Stimulated activated CD8-positive, alpha-beta memory T cell treated with anti-CD3 and anti-CD28 coated beads, Interleukin-2, amount 100 ng/mL, for 48 hours (primary cell): ENCODE measurements around the gene TPCN1.

Experiments used
- DNase-seq, 2 donors: peaks; one replicate each; pipeline ENCODE4 v3.0.0-alpha.2; 2020; ENCODE audit warnings: low read depth in 2 of 2

TPCN1 gene

GRCh38 chr12:113241191-113242025 lies 20.1 kb downstream of the TPCN1 start:
- no peak for DNase-seq

DNA sequence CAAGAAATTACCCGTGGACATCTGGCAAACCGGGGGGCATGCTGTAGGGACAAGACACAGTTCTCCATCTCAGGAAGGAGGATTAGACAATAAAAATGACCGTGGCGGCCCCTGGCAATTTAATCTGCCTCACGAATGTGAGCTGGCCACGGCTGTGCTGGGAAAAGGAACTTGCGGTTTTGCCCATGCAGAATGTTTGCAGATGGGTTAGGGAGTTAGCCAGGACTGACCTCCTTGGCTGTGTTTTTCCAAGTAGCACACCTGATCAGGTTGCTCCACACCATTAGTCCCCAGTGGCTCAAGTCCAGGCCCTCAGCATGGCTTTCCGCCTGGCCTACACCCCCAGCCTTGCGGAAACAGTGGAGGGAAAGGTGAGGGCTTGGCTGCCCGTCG lies 20.8 kb downstream of the TPCN1 start:
- DNase-seq, result no peak

GRCh38 chr12:113242560-113242959 lies 21.3 kb downstream of the TPCN1 start:
- no peak for DNase-seq

DNA sequence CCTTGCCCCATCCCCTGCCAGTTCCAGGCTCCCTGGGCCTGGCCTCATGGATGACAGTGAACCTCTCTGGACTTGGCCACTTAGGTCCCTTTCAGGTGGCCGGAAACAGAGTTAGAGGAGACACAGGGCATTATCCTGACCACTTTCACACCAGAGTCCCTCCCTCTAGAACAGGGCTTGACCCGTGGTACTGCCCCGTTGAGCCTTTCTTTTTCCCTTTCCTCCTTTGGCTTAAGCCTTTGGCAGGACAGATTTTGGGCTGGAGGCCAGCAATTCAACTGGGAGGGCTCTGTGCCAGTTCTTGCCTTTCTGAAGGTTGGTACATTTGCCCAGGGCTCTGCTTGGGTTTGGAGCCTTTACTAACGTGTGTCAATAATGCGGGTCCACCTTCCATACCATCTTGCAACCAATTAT lies 22.8 kb downstream of the TPCN1 start:
- DNase-seq, result no peak

DNA sequence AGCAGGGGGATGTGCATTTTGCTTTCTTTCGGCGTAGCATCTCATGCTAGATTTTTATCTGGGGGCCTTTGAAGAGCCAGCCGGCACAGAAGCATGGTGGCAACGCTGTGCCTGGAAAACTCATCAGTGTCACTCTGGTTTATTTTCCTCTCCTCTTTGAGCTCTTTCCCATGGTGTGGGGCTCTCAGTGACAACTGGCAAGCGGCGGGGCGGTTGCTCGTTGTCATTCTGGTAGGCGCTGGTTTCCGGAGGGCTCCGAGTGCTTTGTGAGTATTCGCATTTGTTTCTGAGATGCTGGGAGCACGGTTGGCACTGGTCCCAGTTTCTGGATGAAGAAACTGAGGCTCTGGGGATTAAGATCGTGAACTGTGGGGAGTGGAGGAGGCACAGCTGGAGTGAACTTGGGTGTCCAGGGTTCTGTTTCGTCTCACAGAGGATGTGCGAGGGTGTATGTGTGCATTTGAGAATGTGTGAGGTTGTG lies 23.3 kb downstream of the TPCN1 start:
- no peak for DNase-seq

GRCh38 chr12:113245695-113246477 lies 24.6 kb downstream of the TPCN1 start:
- no peak for DNase-seq

GRCh38 chr12:113246478-113247122 lies 25.3 kb downstream of the TPCN1 start:
- no peak for DNase-seq

GRCh38 chr12:113247123-113248050 lies 26.1 kb downstream of the TPCN1 start:
- no peak for DNase-seq

DNA sequence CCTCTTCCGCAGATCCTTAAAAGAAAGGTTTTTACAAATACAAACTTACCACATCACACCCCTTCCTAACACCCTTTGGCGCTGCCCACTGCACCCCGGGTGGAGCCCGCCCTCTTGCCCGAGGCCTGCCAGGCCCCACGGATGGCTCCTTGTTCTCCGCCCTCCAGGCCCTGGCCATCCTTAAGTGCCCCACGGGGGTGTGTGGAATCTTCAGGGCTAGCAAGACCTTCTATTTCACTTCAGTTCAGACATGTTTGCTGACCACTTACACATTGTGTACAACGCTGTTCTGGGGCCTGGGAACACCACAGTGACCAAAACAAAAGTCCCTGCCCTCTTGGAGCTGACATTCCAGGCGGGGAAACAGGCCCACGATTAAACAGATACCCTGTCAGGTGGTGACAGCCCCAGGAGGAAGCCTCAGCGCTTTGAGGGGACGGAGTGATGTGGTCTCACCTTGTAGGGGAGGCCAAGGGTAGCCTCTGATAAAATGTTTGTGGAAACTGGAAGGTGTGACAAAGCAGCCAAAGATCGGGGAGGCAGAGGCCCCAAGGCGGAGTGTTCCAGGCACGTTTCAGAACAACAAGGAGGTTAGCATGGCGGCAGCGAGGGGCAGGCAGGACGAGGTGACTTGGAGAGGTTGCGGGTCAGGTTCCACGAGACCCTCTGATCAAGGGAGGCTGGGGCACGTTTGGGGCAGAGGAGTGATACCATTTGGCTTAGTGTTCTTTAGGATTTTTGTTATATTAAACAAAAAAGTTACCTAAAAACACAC lies 27.0 kb downstream of the TPCN1 start:
- no peak for DNase-seq

- DNase-seq, result no peak
Observed at GRCh38 chr12:113248842-113249435, 27.7 kb downstream of the TPCN1 start.

DNA sequence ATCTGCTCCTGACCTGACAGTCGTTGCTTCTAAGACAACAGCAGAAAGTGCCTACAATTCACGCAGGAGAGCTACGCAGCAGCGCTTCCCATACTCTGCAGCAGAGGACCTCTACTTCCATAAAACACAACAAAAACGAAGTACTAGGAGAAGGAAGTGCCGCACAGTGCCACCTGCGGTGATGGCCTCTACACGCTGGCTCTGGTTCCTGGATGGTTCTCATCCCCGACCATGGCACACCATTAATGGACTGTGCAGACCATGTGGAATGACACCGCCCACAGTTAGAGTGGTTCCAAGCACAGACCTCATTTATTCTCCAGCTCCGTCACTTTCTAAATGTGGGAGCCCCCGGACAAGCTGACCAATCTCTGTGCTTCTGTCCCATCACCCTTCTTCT lies 28.3 kb downstream of the TPCN1 start:
- DNase-seq, result no peak

- no peak for DNase-seq
Observed at GRCh38 chr12:113250045-113250444, 28.8 kb downstream of the TPCN1 start.

DNA sequence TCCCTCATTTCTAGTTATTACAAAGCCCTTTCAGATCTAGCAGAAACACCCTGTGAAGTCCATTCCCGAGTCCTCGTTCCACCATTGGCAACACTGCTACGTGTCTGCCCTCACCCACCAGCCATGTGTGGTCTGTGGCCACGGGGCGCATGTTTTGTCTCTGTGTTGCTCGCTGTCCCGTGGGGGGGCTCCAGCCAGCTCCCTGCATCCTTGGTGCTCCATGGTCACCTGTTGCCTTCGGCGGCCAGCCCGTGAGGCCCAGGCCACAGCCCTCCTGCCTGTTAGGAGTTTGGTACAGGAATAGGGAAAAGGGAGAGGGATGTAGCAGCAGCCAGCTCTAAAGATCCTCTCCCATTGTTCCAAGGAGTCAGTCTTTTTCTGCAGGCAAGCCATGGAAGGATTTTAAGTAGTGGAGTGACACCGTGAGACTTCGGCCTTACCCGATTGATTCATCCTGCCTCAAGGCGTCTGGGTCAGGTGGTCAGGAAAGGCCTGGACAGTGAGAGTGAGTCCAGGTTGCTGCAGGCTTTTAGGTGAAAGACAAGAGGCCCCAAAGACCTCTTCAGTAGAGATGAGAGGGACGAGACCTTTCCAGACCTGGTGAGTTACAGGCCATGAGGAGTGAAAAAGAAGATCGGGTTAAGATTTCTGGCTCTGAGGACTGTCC lies 30.3 kb downstream of the TPCN1 start:
- DNase-seq, result no peak

GRCh38 chr12:113252494-113252893 lies 31.2 kb downstream of the TPCN1 start:
- DNase-seq, result no peak

GRCh38 chr12:113253532-113254285 lies 32.4 kb downstream of the TPCN1 start:
- DNase-seq, result no peak

- DNase-seq, result no peak
Observed at GRCh38 chr12:113254298-113254697, 33.0 kb downstream of the TPCN1 start.

DNA sequence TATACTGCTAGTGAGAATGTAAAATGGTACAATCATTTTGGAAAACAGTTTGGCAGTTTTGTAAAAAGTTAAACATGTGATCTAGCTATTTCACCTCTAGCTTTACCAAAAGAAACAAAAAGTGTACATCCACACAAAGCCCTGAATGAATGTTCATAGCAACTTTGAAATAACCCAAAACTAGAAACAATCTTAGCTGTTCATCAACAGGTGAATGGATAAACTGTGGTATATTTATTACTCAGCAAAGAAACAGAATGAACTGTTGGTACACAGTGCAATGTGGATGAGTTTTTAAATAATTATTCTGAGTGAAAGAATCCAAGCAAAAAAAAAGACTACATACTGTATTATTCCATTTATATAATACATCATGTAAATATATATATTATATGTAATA lies 36.3 kb downstream of the TPCN1 start:
- no peak for DNase-seq

- DNase-seq, result no peak
Observed at GRCh38 chr12:113260127-113260526, 38.9 kb downstream of the TPCN1 start.
